IPS-15b (cell line): ENCODE data around the gene HPSE2.
"Not testable (repeated sequence)": the region's sequence is repeated elsewhere in the genome, so short reads cannot be mapped to it uniquely, and the experiment has no call there.

Source experiments
- H3K27me3 ChIP-seq: one replicate; pipeline ENCODE4 v1.6.1; 2013; ENCODE audit warnings: low read length; ENCODE audit not compliant: control insufficient read depth, insufficient read depth
- H3K36me3 ChIP-seq: one replicate; pipeline ENCODE4 v1.6.1; 2013; ENCODE audit warnings: low read length; ENCODE audit not compliant: control insufficient read depth, insufficient read depth
- H3K4me1 ChIP-seq: one replicate; pipeline ENCODE4 v1.6.1; 2013; ENCODE audit warnings: mild to moderate bottlenecking, low read length; ENCODE audit not compliant: control insufficient read depth, insufficient read depth
- H3K4me3 ChIP-seq: one replicate; pipeline ENCODE4 v1.5.1; 2013; ENCODE audit warnings: low read depth, low read length
- H3K9ac ChIP-seq: one replicate; pipeline ENCODE4 v1.6.1; 2013; ENCODE audit warnings: low read depth, mild to moderate bottlenecking, low read length
- H3K9me3 ChIP-seq: one replicate; pipeline ENCODE4 v1.6.1; 2013; ENCODE audit warnings: mild to moderate bottlenecking, low read length; ENCODE audit not compliant: control insufficient read depth, insufficient read depth

HPSE2 gene

DNA sequence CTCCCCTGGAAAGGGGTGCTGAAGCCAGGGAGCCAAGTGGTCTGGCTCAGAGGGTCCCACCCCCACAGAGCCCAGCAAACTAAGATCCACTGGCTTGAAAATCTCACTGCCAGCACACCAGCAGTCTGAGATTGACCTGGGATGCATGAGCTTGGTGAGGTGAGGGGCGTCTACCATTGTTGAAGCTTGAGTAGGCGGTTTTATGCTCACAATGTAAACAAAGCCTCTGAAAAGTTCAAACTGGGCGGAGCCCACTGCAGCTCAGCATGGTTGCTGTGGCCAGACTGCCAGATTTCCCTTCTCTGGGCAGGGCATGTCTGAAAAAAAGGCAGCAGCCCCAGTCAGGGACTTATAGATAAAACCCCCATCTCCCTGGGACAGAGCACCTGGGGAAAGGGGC, 102.8 kb downstream of the HPSE2 start:
- H3K9me3 ChIP-seq, H3K4me1 ChIP-seq, H3K36me3 ChIP-seq, H3K9ac ChIP-seq, H3K27me3 ChIP-seq, H3K4me3 ChIP-seq: not testable (repeated sequence)

DNA sequence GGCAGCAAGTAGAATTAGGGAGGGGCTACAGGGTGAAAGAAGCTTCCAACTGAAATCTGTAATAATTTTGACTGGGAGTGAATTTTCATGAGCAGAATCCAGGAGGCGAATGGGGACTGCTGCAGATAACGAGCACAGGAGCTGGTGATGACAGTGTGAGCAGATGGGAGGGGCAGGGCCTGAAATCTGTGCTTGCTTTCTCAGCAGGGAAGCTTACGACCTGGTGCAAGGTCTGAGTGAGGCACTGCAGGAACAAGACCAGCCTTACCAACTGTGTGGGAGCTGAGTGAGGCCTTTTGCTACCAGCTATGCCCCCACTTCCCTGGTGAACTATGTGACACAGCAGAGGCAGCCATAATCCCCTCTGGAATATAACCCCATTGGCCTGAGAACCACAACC, 109.8 kb downstream of the HPSE2 start:
- Histone ChIP-seq H3K36me3 (no peaks in the 10 kb centered on the region), H3K9me3 (peaks cover 5% of the 10 kb centered on the region), H3K9ac (no peak overlapping the region), H3K4me1 (no peaks in the 10 kb centered on the region), H3K27me3 (no peaks in the 10 kb centered on the region), H3K4me3 (no peak overlapping the region)

DNA sequence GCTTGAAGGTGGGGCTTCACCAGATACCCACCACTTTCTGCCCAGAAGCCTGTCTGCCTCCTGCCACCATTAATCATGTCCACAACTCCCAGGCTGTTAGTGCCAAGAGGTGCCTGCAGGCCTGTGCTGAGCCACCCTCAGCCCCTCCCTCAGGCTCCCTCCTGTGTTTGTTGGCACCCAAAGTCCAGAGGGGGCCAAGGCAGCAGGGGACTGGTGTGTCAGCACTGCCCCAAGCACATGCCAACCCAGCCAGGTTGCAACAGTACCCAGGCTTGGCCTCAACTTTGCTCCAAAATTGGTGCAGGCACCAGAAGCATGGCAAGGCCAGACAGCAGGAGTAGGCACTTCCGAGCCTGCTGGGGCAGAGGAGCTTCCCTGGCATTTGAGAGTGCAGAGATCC, 111.3 kb downstream of the HPSE2 start:
- no peaks in the 10 kb centered on the region for H3K36me3 ChIP-seq
- H3K9me3 ChIP-seq = peaks cover 5% of the 10 kb centered on the region
- no peaks in the 10 kb centered on the region for H3K4me1 ChIP-seq
- H3K27me3 ChIP-seq = no peaks in the 10 kb centered on the region
- no peak overlapping the region for H3K9ac ChIP-seq
- no peak overlapping the region for H3K4me3 ChIP-seq

DNA sequence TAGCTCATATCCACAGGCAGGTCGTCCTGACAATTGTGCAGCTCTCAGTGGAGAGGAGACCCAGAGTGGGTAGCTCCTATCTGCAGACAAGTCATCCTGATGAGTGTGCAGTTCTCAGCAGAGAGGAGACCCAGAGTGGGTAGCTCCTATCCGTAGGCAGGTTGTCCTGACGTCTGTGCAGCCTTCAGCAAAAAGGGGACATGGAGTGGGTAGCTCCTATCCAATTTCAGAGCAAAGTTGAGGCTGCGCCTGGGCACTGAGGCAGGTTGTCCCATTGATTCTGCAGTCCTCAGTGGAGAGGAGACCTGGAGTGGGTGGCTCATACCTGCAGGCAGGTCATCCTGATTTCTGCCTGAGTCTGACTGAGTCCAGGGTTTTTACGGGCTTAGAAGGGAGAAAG, 111.8 kb downstream of the HPSE2 start:
- H3K4me3 ChIP-seq = no peak overlapping the region
- peaks cover 5% of the 10 kb centered on the region for H3K9me3 ChIP-seq
- H3K4me1 ChIP-seq = no peaks in the 10 kb centered on the region
- no peaks in the 10 kb centered on the region for H3K27me3 ChIP-seq
- no peaks in the 10 kb centered on the region for H3K36me3 ChIP-seq
- H3K9ac ChIP-seq = no peak overlapping the region

DNA sequence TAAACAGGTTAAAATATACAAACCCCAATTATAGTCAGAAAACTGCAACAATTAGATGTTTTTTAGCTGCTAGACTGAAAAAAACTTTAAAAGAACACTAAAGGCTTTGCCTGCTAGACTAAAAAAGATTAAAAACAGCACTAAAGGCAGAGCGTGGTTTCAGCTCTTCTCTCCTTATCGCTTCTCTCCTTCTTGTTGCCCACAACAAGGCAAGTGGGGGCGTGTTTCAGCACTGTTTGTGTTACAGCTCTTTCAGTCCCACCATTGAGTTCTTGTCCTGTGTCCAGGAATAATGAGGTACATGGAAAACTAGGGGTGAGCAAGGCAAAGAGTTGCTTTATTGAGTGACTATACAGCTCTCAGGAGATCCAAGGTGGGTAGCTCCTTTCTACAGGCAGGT, 112.3 kb downstream of the HPSE2 start:
- no peak overlapping the region for H3K9ac ChIP-seq
- no peaks in the 10 kb centered on the region for H3K36me3 ChIP-seq

DNA sequence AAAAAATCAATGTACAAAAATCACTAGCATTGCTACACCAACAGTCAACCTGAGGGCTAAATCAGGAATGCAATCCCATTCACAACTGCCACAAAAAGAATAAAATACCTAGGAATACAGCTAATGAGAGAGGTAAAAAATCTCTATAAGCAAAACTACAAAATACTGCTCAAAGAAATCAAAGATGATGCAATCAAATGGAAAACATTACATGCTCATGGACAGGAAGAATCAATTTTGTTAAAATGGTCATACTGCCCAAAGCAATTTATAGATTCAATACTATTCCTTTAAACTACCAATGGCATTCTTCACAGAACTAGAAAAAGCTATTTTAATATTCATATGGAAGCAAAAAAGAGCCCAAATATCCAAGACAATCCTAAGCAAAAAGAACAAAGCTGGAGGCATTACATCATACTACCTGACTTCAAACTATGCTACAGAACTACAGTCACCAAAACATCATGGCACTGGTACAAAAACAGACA, 116.3 kb downstream of the HPSE2 start:
- peaks cover 5% of the 10 kb centered on the region for H3K9me3 ChIP-seq
- no peaks in the 10 kb centered on the region for H3K4me1 ChIP-seq
- H3K27me3 ChIP-seq = no peaks in the 10 kb centered on the region
- H3K36me3 ChIP-seq = no peaks in the 10 kb centered on the region
- no peak overlapping the region for H3K4me3 ChIP-seq
- no peak overlapping the region for H3K9ac ChIP-seq

More for the DNA sequence above, 112.3 kb downstream of the HPSE2 start:
- Histone ChIP-seq H3K4me1 (no peaks in the 10 kb centered on the region), H3K27me3 (no peaks in the 10 kb centered on the region), H3K9me3 (peaks cover 5% of the 10 kb centered on the region), H3K4me3 (no peak overlapping the region)

DNA sequence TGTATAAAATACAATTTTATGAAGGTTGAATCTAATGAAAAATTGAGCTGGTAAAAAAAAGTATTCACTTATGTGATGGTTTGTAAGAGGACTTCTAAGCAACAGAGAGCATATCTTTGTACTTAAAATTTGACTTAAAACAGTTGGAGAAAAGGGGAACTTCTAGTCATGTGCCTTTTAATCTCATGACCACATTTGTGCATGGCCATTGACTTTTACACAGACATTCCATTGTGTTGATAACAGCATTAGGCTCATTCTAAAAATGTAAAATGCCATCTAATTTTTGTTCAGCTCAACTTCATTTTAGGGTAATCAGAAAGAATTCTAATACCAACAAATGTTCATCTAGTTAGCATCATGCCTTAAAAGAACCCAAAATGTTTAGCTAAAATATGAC, 119.9 kb downstream of the HPSE2 start:
- Histone ChIP-seq H3K27me3 (no peaks in the 10 kb centered on the region), H3K9me3 (no peaks in the 10 kb centered on the region), H3K4me1 (no peaks in the 10 kb centered on the region), H3K9ac (no peak overlapping the region), H3K36me3 (no peaks in the 10 kb centered on the region), H3K4me3 (no peak overlapping the region)

DNA sequence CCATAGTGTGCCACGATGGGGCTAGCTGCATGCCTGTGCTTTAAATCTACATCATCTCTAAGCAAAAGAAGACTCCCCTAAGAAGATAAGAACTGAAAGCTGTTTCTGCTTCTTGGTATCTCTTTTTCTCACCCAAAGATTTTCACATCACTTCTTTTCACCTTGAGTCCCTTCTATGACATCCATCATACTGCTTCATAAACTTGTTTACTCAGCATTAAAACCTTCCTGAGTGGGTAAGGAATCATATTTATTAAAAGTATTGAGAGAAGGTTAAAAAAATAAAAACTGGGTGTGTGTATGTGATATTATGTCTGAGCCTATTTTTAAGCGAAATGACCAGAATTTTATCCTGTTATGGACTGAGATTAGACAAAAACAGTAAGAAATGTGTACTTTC, 150.3 kb downstream of the HPSE2 start:
- Histone ChIP-seq H3K9ac (no peak overlapping the region), H3K4me1 (peaks cover 13% of the 10 kb centered on the region), H3K27me3 (no peaks in the 10 kb centered on the region), H3K9me3 (no peaks in the 10 kb centered on the region), H3K4me3 (no peak overlapping the region), H3K36me3 (no peaks in the 10 kb centered on the region)

DNA sequence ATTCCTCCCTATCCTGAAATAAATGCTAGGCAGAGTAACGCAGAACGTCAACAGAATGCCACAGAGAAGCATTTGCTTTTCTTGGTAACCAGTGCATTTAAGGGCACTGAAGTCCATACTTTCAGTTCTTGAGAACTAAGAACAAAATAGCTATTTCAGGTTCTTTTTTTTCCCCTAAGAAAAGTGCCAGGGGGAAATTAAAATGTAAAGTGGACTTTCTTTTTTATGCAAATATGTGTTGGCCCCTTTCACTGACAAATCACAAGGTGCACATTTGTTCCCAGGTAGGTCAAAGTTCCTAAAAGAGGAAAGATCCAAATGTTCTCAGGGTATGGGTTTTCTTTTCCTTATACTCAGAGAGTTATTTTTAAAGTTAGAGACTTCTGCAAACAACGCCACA, 151.5 kb downstream of the HPSE2 start:
- no peaks in the 10 kb centered on the region for H3K9me3 ChIP-seq
- peaks cover 13% of the 10 kb centered on the region for H3K4me1 ChIP-seq
- no peaks in the 10 kb centered on the region for H3K36me3 ChIP-seq
- H3K9ac ChIP-seq = no peak overlapping the region
- H3K27me3 ChIP-seq = no peaks in the 10 kb centered on the region
- H3K4me3 ChIP-seq = peak overlapping the region; percentile 10

DNA sequence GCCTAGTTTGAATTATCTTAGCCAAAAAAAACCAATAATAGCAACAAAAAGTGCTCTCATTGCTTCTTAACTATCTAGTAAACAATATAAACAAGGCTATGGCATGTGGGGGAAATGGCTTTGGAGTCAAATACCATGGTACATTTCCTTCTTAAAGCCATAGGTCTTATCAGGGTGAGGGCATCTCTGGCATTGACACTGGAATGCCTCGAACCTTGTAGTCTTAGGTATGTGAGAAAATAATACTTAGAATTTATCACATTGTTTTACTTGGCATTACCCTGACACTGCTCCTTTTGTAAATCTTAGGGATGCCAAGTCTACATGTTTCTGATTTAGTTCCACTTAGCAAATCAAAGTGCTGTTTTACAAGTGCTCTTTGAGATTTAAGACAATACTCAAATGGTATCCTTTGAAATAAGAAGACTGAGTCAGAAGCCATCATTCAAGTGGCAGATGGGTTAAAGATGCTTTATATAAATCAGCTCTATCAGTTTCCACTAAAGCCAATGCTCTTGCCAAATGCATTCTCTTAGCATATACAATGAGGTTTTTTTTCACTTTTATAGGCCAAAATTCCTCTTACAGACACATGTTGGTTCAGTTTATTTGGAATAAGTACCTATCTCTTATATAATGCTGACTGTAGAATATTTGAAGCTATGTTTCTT, 155.2 kb downstream of the HPSE2 start:
- no peaks in the 10 kb centered on the region for H3K27me3 ChIP-seq
- H3K4me3 ChIP-seq = no peak overlapping the region
- no peak overlapping the region for H3K9ac ChIP-seq
- peaks cover 13% of the 10 kb centered on the region for H3K4me1 ChIP-seq
- no peaks in the 10 kb centered on the region for H3K36me3 ChIP-seq
- no peaks in the 10 kb centered on the region for H3K9me3 ChIP-seq

DNA sequence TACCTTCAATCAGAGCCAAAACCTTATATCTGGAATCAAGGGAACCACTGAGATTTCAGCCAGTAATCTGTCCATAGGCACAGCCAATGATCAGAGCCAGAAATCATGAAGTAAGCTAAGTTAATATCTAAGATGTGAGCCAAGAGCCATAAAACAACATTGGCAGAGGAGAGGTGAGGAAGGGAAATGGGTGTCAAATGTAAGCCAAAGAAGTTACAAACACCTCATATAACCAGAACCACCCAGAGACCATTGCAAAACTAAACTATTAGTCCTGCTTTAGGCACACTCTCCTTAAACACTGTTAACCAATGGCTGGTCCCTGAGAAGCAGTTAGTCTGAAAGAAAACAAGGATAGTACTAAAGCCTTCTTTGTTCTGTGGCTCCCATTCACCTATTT, 173.1 kb downstream of the HPSE2 start:
- Histone ChIP-seq H3K4me1 (no peaks in the 10 kb centered on the region), H3K36me3 (no peaks in the 10 kb centered on the region), H3K9me3 (no peaks in the 10 kb centered on the region), H3K9ac (no peak overlapping the region), H3K4me3 (no peak overlapping the region), H3K27me3 (no peaks in the 10 kb centered on the region)

DNA sequence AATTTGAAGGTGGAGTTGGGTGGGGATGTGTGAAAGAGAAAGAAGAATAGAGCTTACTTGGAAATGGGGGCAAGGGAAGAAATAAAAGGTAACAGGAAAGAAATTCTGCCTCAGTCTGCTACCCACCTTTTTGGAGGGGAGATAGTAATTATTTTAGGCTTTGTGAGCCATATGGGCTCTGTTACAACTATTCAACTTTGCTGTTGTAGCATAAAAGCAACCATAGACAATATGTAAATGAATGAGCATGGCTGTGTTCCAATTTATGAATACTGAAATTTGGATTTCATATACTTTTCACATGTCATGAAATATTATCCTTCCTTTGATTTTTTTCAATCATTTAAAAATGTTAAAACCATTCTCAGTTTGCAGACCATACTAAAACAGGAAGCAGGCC, 176.9 kb downstream of the HPSE2 start:
- Histone ChIP-seq H3K9ac (no peak overlapping the region), H3K27me3 (no peaks in the 10 kb centered on the region), H3K4me3 (no peak overlapping the region), H3K36me3 (no peaks in the 10 kb centered on the region), H3K4me1 (no peaks in the 10 kb centered on the region), H3K9me3 (no peaks in the 10 kb centered on the region)
